GM19455 (cell line): ENCODE results near the gene FKBP4.

Experiments
- ATAC-seq: cut with Tn5 transposase; IDR thresholded peaks from one replicate; pipeline ENCODE4 v1.9.1; 2021; ENCODE audit not compliant: unreplicated experiment

Gene FKBP4

DNA sequence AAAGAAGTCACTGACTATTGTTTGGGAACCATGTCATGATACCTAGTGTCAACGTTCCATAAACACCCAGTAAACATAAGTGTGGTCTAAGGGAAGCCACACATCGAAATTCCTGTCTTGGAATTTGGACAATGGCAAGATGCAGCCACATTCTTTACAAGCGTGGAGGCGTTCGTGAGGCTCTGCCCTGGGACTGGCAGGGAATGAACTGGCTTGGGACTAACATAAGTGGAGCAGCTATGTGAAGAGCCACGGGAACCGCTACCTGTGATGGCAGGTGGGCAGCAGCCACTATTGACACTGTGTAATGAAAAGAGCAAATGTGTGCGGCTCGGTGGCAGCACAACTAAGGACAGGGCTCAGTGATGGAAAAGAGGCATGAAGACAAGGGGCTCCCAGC lies 50.0 kb downstream of the FKBP4 start:
- ATAC-seq, result no peak

DNA sequence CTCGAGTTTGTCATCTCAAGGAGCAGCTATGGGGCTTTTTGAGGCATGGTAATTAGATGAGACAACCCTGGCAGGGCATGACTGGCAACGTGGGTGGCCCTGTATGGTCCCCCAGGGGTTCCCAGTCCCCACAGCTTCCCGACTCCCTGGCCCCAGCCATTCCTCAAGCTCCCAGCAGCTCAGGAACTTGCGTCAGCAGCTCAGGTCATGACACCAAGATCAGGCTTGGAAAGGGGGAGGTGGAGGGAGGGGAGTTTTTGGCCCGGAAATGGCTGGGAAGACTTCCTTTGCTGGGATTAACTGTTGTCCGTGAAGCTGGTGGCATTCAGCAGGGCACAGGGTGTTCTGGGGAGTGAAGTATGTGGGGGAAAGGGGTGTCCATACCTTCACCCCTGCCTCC lies 50.5 kb downstream of the FKBP4 start:
- no peak for ATAC-seq

DNA sequence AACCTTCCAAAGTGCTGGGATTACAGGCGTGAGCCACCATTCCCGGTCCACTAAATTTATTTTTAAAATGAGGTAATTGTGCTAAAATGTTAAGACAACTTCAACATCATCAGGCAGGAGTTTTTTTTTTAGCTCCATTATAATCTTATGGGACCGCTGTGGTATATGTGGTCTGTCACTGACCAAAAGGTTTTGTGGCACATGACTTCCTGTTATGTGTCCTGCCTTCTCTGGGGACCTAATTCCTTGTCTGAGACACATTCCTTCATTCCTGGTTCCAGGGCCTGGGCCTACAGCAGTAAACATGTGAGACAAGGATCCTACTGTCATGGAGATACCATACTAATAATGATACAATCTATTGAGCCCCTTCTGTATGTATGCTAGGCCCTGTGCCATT lies 57.2 kb downstream of the FKBP4 start:
- ATAC-seq, result no peak

DNA sequence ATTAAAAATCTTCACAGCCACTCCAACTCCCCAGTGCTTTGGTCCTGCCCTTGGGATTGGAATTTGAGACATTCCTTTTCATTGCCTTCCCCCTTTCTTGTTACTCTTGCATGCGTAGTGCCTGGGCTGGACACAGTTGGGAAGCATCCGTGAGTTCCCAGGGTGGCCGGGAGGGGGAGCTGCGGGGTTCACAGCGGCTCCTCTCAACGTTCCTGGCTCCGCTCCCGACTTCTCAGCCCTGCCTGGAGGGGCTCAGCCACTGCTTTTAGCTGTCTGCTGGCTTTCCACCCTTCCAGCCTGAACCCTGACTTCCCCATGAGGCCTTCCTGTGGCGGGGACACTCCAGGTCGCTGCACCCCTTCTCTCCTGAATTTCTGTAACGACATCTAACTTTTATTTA lies 58.9 kb downstream of the FKBP4 start:
- ATAC-seq, result no peak
